Measurements from ENCODE around the gene SLC28A1. TPM values are rescaled to one million over a fixed set of nuclear protein-coding genes. Genes with fewer than 3 reads are reported as not detected.
"Not testable (repeated sequence)": the region's sequence is repeated elsewhere in the genome, so short reads cannot be mapped to it uniquely, and the experiment has no call there.

Gene SLC28A1
- total and polyA plus RNA-seq, 8 donors, result 0.08 to 0.23 (median 0.14) TPM; not detected in 3

- H3K27me3 ChIP-seq, result peaks cover 0 to 10% of the 10 kb centered on the region in 2 donors
- TF ChIP-seq CTCF (IDR thresholded peaks at IDR 0.05), result no peak
- no peak for DNase-seq
- H3K4me3 ChIP-seq, result peak overlapping the region; percentile 83 to 92
- H3K4me1 ChIP-seq, result peaks cover 4 to 57% of the 10 kb centered on the region in 2 donors
- intact Hi-C loops (cut with DNase I), result no loop called here
- H3K27ac ChIP-seq, result peak overlapping the region in 1 of 2 donors; percentile 95
- no peaks in the 10 kb centered on the region for H3K9me3 ChIP-seq
- ATAC-seq, result no peak
- no peaks in the 10 kb centered on the region for H3K36me3 ChIP-seq
Observed at GRCh38 chr15:84983294-84983693, 98.8 kb downstream of the SLC28A1 start.

- no peak overlapping the region for H3K27ac ChIP-seq
- ATAC-seq, result no peak
- DNase-seq, result no peak
- no peak for TF ChIP-seq CTCF (IDR thresholded peaks at IDR 0.05)
- intact Hi-C loops (cut with DNase I), result no loop called here
- H3K36me3 ChIP-seq, result no peaks in the 10 kb centered on the region
- H3K4me1 ChIP-seq, result peaks cover 4 to 57% of the 10 kb centered on the region in 2 donors
- peak overlapping the region in 1 of 2 donors; percentile 92 for H3K4me3 ChIP-seq
- no peaks in the 10 kb centered on the region for H3K9me3 ChIP-seq
- peaks cover 0 to 10% of the 10 kb centered on the region in 2 donors for H3K27me3 ChIP-seq
Observed at GRCh38 chr15:84983711-84984110, 99.2 kb downstream of the SLC28A1 start.

- Histone ChIP-seq H3K4me3 (no peak overlapping the region), H3K27ac (no peak overlapping the region), H3K4me1 (peaks cover 0 to 50% of the 10 kb centered on the region in 2 donors), H3K9me3 (no peaks in the 10 kb centered on the region), H3K36me3 (no peaks in the 10 kb centered on the region), H3K27me3 (peaks cover 0 to 10% of the 10 kb centered on the region in 2 donors)
- DNase-seq (no peak), ATAC-seq (no peak)
- TF ChIP-seq CTCF (IDR thresholded peaks at IDR 0.05), result no peak
- intact Hi-C loops (cut with DNase I), result no loop called here
Observed at GRCh38 chr15:84985158-84985557, 100.7 kb downstream of the SLC28A1 start.

GRCh38 chr15:84987351-84987750 is 102.9 kb downstream of the SLC28A1 start:
- H3K27ac ChIP-seq; H3K4me3 ChIP-seq; intact Hi-C loops (cut with DNase I); ATAC-seq; DNase-seq; H3K9me3 ChIP-seq; H3K36me3 ChIP-seq; H3K27me3 ChIP-seq: not testable (repeated sequence)
- H3K4me1 ChIP-seq, result peaks cover 0 to 53% of the 10 kb centered on the region in 2 donors

GRCh38 chr15:84987949-84988624 is 103.6 kb downstream of the SLC28A1 start:
- Histone ChIP-seq H3K36me3 (no peaks in the 10 kb centered on the region), H3K9me3 (no peaks in the 10 kb centered on the region), H3K27ac (no peak overlapping the region), H3K4me3 (no peak overlapping the region), H3K27me3 (no peaks in the 10 kb centered on the region), H3K4me1 (peaks cover 0 to 52% of the 10 kb centered on the region in 2 donors)
- TF ChIP-seq CTCF (IDR thresholded peaks at IDR 0.05), result no peak
- no peak for ATAC-seq
- no peak for DNase-seq
- intact Hi-C loops (cut with DNase I), result no loop called here
